ENCODE measurements around the gene ANKRD9.

The ANKRD9 gene

DNA sequence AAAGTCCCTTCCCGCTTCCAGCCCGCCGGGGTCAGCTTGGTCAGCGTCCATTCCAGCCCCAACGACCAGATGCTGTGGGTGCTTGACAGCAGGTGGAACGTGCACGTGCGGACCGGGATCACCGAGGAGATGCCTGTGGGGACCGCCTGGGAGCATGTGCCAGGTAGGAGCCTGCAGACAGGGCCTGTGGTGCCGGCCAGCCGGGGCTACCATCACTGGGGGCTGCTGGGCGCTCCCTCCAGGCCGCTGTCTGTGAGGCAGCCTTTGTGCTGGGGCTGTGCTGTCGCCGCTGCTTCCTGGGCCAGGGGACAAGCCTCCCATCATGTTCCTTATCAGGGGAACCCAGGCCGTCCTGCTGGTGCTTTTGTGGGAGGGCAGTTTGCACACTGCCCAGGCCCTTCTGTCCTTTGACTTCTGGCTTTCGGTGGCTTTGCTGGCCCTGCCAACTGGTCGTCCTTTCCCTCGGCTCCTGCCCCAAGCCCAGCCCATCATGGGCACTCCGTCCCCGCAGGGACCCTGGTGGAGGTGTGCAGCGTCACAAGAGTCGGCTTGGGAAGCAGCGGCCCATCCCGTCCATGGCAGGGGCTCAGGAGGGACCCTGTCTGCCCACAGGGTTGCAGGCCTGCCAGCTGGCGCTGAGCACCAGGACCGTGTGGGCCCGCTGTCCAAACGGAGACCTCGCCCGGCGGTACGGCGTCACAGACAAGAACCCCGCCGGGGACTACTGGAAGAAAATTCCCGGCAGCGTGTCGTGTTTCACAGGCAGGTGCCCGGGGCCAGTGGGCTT lies 12.4 kb downstream of the ANKRD9 start:
- DNase-seq = no peak

DNA sequence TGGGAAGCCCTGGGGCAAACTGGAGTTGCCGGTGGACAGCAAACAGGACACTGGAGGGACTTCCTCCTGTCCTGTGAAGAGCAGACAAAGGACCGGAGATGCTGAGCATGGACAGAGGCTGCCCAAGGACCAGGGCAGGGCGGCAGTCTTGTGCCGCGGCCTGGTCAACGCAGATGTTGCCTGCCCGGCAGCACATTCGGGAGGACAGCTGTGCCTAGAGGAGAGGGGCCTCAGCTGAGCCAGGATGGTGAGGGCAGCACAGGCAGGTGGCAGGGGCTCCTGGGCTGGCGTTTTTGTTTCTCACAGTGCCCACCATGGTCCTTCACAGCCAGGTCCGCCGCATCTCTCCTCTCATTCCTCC lies 13.3 kb downstream of the ANKRD9 start:
- DNase-seq = no peak

DNA sequence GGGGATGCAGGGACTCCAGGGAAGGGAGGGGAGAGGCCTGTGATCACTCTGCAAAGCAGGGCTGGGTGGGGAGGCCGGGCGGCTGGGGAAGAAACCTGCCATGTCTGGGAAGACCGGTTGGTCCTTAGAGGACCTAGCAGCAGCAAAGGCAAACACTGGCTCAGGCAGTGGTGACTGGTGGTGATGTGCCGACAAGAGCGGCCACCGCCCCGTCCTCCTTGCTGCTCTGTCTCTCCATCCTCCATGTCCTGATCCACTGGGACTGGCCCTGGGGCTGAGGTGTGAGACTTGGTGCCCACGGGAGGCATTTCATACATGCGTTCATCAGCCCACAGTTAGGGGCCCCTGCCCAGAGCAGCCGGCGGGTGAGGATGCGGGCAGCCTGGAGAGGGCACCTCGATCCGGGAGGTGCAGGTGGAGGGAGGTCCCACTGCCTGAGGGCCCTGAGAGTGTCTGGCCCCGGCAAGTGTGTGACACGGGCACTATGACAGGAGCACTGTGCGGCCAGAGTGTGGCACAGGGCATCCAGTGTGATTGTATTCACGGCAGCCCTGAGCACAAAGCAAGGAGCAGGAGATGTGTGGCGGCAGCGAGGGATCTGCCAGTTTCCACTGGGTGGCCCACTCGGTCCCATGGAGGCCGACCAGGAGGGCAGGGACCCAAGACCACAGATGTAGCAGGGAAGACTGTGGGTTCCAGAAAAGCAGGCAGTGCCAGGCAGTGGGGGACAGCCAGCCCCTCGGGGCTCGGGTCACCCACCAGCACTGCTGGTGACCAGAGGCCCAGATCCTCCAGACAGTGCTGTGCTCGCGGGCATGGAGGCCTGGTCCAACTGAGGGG lies 13.9 kb downstream of the ANKRD9 start:
- DNase-seq = no peak

DNA sequence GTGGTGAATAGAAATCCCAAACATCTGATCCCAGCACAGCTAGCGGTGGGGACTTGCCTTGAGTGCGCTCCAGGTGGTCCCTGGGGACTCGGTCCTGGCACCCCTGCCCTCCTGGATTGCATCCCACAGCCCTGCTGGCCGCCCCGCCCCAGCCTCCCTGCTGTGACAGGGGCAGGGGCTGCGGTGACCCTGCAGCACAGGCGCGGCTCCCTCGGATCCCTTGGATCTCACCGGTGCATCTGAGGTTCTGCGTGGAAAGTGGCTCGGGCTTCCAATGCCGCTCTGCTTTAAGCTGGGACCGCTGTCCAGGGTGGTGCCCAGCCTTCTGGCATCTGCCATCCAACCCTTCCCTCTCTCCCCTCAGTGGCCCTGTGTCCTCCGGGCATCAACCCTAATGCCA lies 16.0 kb downstream of the ANKRD9 start:
- no peak for DNase-seq

DNA sequence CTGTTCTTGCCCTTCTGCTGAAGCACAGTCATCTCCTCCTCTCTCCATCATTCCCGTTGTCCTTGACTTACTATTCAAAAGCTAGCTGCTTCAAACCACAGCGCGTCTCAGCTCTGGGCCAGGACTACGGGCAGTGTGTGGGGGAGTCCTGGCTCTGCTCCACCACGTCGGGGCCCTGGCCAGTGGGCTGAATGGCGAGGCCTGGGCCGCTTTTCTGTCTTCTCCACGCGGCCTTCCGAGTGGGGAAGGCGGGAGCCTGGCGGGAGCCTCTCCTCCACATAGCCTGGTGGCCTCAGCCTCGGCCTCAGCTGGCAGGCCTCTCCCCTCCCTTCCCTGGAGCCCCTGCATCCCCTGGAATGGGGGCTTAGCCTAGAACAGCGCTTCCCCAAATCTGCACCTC lies 16.5 kb downstream of the ANKRD9 start:
- DNase-seq = no peak

DNA sequence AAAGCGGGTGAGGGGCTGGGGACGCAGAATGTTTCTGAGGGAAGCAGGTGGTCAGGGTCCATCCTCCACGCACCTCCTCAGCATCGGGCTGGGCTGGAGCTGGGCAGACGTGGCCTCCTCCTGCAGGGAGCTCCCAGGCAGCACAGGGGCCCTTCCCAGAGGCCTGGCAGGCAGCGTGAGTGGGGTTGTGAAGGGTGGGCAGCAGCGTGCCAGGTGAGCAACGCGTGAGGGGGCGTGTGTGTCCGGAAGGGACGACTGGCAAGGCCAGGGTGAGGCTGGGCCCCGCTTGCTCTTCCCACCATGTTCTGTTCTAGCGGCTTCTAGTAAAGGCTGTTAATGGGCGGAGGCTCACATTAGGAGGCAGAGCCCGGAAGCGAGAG lies 17.1 kb downstream of the ANKRD9 start:
- DNase-seq = no peak

DNA sequence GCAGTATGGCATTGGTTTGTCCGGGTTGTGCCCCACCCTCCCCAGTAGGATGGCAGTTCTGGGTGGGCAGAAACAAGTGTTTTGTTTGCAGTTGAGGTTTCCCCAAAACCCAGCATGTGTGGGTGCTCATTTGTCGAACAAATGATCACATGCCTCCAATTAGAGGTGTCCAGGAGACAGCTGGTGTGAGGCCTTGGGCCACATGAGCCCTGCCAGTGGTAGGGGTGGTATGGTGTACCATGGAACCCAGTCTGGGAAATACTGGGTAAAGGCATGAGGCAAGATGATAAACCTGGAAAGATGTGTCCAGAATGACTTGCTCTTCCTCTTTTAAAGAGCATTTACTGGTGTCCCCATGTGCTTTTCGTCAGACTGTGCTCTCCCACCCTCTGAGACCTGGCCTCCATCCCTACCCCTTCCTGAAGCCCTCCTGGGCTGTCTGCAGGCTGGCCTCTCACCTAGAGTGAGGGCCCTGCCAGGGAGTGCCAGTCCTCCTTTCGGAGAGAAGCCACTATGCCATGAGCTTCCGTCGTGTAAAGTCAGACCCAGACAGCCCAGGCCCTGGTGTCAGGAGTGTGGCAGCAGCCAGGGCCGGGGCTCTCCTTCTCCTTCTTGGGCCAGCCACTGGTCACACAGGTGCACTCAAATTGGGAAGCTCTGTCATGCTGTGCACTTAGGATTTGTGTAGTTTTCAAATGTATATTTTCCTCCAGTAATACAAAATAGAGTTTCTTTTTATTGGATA lies 17.6 kb downstream of the ANKRD9 start:
- no peak for DNase-seq

DNA sequence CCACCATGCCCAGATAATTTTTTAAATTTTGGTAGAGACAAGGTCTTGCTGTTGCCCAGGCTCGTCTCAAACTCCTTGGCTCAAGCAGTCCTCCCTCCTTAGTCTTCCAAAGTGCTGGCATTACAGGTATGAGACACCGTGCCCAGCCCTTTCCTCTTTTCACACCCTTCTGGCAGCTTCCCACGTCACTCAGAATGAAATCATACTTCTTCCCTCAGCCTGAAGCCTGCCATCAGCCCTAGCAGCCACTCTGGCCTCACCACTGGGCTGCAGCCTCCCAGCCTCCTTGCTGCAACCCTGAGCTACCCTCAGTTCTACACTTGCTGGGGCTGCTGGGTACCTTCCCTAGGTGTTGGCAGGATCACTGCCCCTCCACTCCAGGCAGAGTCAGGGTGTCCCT lies 18.2 kb downstream of the ANKRD9 start:
- no peak for DNase-seq

DNA sequence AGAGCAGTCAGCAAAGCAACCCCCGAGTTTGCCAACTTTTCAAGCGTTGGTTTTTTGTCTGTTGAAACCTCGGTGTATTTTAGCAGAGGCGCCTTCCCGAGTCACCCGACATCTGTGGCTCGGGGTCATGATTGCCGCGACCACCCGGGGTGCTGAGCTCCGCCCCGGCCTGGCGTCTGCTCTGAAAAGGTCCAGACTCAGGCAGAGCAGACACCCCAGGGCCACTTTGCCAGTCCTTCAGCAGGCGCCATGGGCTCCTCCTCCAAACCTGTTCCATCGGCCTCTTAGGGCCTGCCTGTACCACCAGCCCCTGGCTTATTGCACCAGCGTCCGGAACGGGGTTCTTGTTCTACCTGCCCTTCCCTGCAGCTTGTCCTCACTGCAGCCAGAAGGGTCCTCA lies 19.1 kb downstream of the ANKRD9 start:
- no peak for DNase-seq

DNA sequence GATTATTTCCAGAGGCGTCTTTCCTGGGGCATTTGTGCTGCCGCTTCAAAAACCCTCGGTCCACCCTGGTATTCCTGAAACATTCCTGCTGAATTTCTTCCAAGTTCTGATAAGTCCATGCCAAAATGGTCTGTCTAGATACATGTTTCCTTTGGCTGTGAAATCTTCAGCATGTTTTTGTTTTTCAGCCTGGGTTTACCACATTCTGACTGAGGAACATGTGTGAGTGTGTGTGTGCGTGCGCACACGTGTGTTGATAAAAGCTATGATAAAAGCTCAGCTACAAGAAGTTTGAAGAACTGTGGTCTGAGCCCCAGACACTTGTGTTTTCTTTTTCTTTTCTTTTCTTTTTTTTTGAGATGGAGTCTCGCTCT lies 22.4 kb downstream of the ANKRD9 start:
- DNase-seq = no peak

DNA sequence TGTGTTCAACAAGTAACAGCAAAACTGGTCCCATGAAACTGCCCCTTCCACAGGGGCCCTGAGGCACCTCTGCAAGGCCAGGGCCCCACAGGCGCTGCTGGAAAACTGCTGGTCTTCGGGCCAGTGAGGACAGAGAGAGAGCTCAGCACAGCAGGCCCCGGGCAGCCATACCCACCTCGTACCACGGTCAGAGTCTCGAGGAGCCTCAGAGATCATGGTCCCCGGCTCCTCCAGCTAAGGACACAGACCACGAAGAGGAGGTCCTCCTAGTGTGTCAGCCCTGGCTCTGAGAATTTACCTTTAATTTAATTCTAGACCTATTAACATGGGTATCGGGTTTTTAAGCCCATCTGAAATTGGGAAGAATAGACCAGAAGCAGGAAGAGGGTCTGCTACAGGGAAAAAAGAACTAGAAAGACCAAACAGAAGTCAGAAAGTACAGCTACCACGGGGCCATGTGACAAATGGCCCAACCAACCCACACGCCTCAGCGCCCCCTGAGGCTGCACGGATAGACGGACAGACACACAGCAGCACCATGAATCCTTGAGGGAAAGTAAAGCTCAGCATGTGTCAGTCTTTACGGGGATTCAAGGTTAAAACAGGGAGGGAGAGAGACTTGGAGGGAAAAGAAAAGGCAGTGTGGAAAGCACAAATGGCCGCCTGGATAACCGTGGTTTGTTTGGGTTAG lies 22.9 kb downstream of the ANKRD9 start:
- no peak for DNase-seq

DNA sequence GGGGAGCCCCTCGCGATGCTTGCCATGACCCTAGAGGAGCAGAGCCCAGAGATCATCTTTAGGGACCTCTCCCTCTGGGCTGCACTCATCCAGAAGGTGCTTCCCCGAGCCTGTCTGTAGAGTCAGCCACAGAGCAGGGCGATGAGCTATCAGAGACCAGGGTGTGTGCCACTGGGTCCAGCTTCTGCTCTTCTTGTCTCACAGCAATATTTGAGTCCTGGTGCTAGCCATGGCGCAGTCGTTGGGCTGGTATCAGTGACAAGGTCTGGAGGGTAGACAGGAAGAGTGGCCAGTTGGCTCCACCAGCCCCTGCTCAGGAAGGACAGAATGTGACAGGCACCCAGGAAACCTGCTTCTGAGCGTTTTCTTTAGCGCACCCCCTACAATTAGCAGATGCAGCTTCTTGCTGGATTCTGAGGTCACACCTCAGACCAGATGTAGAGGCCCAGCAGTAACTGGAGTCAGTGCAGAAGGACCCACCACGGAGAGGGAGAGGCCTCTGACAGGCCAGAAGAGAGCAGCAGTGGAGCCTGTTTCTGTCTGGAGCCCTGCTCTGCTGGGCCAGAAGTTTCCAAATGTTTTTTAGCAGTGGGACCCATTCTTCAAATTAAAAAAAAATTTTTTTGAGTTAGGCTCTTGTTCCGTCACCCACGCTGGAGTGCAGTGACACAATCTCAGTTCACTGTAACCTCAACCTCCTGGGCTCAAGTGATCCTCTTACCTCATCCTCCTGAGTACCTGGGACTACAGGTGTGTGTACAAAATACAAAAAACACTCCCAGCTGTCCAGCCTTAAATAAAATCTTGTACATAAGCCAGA lies 23.7 kb downstream of the ANKRD9 start:
- no peak for DNase-seq

DNA sequence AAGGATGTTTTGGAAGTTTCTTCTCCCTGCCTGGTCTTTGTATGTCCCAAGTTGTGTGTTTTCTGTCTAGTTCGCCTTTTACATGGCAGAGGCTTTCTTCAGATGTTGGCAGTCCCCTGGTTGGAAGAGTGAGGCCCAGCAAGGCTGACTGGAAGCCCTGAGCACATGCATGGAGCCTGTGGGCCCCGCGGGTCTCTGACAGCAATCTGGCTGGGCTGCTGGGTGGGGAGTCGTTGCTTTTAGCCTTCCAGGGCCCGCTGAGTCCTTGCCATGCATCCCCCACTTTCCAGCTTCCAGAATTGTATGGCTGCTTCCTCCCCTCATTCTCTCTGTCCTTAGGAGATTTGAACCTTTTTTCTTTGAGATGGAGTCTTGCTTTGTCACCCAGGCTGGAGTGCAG lies 25.3 kb downstream of the ANKRD9 start:
- no peak for DNase-seq

DNA sequence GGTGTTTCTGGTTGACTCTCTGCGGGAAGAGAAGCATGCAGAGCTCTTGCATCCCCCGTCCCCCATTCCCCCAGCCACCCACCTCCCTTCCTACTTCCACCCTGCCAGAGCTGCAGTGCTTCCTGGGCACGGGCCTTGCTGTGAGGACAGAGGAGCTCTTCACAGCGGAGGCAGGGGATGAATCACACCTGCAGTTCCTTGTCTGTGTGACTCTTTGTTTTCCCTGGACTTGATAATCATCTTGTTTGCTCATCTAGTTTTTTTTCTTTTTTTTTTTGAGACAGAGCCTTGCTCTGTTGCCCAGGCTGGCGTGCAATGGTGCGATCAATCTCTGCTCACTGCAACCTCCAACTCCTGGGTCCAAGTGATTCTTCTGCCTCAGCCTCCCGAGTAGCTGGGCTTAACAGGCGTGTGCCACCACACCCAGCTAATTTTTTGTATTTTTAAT lies 27.8 kb downstream of the ANKRD9 start:
- DNase-seq = no peak

DNA sequence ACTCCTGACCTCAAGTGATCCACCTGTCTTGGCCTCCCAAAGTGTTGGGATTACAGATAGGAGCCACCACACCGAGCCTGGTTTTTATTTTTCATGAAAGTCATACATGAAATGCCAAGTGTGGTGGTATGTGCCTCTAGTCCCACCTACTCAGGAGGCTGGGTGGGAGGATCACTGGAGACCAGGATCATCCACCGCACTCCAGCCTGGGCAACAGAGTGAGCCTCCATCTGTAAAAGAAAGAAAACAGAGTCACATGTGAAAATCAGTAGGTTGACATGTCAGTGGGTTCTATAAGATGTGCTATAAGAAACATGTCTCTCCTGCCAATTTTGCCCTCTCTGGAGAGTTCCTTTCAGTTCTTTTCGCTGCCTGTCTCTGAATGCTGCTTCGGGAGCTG lies 28.2 kb downstream of the ANKRD9 start:
- DNase-seq = no peak

DNA sequence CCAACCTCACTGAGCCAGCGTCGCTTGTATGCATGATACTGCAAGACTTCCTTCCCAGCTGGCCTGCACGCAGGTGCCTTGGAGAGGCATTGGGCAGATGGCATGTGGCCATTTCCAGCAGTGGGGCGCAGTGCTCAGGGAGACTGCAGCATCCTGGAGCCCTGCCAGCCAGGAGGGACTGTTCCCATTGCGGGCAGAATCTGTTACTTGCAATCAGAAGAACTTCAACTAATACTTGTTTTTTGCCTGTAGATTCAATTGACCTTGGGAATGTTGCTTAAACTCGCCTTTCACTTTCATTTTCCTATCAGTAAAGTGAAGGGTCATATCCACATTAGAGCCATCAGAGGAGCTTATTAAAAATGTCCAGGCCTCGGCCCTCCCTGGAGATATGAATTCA lies 29.8 kb downstream of the ANKRD9 start:
- DNase-seq = no peak

DNA sequence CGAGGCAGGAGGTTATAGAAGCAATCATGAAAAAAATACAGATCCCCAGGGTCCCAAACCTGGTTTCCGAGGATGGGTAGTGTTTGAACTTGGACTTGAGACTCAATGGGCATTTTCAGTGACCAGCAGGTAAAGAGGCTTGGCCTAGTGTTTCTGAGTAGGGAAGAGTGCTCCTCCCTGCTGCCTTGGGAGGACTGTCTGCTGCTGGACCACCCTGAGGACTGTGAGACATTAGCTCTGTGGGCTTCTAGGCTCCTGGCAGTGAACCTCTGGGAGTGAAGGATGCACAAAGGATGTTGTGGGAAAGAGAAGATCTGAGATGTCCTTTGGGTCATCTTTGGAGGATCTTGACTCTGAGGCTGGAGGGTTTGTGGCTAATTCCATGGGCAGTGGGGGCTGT lies 30.5 kb downstream of the ANKRD9 start:
- no peak for DNase-seq

DNA sequence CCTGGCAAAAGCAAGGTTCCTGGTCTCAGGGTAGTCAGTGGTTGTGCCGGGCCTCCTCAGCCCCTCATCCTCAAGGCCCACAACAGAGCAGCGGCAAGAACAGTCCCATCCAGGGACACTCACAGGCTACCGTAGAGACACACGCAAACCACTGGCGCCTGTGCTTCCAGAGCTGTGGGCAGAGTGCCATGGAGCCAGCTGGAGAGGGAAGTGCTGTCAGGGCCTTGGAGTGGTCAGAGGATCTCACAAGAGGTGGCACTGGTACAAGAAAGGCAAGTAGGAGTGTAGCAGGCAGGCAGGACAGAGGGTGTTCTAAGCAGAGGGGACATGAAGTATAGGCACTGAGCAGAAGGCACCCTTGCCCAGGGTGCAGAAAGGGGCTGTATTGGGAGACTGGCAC lies 34.6 kb downstream of the ANKRD9 start:
- no peak for DNase-seq

DNA sequence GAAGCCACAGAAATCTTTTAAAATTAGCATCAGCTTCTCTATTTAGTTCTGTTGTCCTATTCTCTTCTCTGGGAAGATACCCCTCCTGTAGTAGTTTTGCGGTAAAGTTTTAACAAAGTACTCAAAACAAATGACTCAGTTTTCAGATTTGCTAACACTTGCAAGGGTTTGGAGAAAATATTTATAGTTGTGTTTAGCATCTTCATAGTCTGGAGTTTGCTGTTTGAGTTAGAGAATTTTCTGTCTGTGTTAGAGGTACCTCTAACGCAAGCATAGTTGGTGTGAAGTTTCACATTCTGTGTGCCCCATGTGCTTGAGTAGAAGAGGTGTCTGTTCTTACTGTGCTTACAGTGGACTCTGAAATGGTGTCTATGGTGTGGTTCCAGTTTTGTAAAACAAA lies 36.0 kb downstream of the ANKRD9 start:
- no peak for DNase-seq

DNA sequence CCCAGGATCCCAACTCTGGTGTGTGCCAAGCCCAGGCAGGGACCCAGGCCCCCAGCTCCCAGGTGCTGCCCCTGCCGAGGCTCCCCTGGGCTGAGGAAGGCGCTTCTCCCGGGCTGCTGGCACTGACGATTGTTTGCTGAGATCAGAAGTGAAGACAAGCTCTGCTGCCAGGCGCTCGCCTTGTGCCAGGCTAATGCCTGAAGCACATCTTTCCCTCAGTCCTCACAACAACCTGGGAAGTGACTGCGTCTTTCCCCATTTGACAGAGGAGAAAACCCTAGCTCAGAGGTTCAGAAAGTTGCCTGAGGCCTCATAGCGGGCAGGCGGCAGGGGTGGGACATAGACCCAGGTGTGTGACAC lies 36.8 kb downstream of the ANKRD9 start:
- no peak for DNase-seq

DNA sequence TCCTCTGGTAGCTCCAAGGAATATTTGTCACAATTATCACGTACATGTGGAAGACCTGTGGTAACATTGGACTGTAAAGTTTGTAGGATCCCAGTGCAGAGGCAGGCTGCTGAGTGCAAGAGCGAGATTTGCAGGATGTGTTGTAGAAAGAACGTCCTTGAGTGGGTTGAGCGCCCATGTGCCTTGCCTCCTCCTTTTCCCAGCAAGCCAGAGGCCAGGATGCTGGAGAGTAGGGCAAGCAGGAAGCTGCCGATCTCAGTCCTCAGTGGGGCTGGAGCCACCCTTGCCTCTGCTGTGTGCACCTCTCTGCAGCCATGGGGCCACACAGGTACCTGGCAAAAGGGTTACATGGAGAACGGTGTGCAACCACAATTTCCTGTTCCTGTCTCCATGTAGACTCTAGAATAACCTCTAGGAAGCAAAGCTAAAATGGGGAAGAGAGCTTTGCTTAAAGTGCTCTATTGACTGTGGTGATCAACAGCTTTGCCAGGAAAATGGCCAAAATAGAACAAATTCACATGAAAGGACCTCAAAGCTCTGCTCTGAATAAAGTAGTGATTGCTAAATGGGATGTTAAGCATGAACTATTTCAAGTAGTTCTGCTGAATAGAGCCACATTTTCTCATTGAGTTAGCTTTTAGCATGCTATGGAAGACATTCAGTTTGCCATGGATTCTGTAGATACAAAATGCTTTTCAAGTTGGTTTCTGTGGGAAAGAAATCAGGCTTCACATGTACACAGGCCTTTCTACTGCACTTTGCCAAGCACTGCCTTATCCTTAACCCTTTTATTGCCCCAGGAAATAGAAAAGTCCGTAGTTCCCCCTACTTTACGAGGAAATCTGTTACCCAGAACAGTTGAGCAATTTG lies 37.4 kb downstream of the ANKRD9 start:
- DNase-seq = no peak
